ENCODE data around the gene ARPC4.

DNA sequence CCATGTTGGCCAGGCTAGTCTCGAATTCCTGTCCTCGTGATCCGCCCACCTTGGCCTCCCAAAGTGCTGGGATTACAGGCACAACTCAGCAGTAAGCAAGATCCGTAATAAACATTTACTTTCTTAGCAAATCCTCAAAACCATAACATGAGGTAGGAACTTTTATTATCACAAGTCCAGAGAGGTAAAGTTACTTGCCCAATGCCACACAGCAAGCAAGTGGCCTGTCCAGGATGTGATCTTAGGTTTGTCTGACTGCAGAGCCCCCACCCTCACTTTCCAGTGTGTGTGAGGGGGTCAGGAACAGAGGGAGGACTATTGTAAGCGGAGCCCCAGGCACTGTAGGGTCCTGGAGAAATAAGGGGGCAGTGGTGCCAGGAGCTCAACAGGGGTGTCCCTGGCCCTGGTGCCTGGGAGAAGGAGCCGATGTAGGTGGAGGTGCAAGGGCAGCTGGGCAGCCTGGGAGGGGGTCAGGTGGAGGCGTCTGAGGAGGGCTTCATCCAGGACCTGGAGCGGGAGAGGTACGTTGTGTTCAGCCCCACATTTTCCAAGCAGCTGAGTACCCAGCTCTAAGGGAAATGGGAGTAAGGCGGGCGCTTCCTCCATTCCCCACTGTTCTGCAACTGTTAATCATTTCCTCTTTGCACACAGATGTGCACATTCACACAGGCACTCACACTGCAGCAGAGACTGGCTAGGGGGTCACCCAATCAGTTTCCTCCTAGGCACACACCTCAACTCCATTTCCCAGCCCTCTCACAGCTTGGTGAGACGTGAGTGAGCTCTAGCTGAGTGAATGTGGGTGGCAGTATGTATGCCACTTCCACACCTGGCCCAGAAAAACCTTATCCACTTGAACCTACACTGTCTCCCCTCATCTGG, 45.1 kb downstream of the ARPC4 start:
- TF ChIP-seq, protein P1, sequence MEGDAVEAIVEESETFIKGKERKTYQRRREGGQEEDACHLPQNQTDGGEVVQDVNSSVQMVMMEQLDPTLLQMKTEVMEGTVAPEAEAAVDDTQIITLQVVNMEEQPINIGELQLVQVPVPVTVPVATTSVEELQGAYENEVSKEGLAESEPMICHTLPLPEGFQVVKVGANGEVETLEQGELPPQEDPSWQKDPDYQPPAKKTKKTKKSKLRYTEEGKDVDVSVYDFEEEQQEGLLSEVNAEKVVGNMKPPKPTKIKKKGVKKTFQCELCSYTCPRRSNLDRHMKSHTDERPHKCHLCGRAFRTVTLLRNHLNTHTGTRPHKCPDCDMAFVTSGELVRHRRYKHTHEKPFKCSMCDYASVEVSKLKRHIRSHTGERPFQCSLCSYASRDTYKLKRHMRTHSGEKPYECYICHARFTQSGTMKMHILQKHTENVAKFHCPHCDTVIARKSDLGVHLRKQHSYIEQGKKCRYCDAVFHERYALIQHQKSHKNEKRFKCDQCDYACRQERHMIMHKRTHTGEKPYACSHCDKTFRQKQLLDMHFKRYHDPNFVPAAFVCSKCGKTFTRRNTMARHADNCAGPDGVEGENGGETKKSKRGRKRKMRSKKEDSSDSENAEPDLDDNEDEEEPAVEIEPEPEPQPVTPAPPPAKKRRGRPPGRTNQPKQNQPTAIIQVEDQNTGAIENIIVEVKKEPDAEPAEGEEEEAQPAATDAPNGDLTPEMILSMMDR (IDR thresholded peaks at IDR 0.05; ENCODE audit: low read length), result no peak
- TF ChIP-seq EZH2 (optimal IDR thresholded peaks at IDR 0.05; ENCODE audit: low read depth, low read length), result no peak
- no peak for TF ChIP-seq EZH2phosphoT487 (IDR thresholded peaks at IDR 0.05; ENCODE audit: low read length)

Data from MM.1S (cell line).